Measurements from ENCODE around the gene RAI2. TPM values are rescaled to one million over a fixed set of nuclear protein-coding genes. Genes with fewer than 3 reads are reported as not detected.
A peak's percentile ranks its signal among the peaks of the same experiment; 100 is the strongest.

RAI2 gene
- total and polyA plus RNA-seq, 2 donors from 2014 or later: 18.3 to 43.1 TPM

DNA sequence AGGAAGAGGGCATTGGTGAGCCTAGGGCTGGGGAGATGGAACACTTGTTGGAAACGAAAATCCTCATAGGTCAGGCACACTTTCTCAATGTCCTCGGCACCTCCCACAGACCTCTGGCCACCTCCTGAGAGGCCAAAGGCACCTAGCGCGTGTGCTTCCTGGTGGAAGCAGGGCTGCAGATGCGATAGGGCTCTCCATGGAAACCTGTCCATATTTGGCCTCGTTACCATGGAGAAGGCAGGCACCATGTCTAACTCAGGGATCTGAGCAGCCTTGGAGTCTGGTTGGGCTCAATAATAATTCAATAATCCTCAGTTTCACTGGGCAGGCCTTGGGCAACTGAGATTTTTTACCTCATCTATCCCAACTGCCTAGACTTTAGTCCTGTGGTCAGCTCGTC, 58.3 kb downstream of the RAI2 start:
- peaks cover 2% of the 10 kb centered on the region for H3K27me3 ChIP-seq (ENCODE audit: control insufficient read depth, insufficient read depth, low read length)
- no peak overlapping the region for H3K9ac ChIP-seq (ENCODE audit: low read length in 3 of 3)
- H3K4me3 ChIP-seq (ENCODE audit: low read length in 3 of 3): no peak overlapping the region
- H3K36me3 ChIP-seq (ENCODE audit: control insufficient read depth in 2 of 3, insufficient read depth in 3 of 3, low read length in 3 of 3): no peaks in the 10 kb centered on the region
- TF ChIP-seq CTCF (IDR thresholded peaks at IDR 0.05; ENCODE audit: borderline replicate concordance, extremely low read depth, insufficient read depth): no peak
- intact Hi-C loops (cut with DNase I): no loop called here
- no peak overlapping the region for H3K27ac ChIP-seq (ENCODE audit: low read depth in 2 of 2, low read length in 2 of 2)
- H3K9me3 ChIP-seq (ENCODE audit: control insufficient read depth in 2 of 3, insufficient read depth in 1 of 3, low read length in 3 of 3): no peaks in the 10 kb centered on the region
- H3K4me1 ChIP-seq (ENCODE audit: control insufficient read depth in 2 of 3, insufficient read depth in 2 of 3, low read depth in 1 of 3, low read length in 3 of 3): no peaks in the 10 kb centered on the region
- DNase-seq: peak in 3 of 5 donors; percentile 28 to 36 (median 29)
- FAIRE-seq: no peak

- Histone ChIP-seq H3K4me1 (ENCODE audit: control insufficient read depth in 2 of 3, insufficient read depth in 2 of 3, low read depth in 1 of 3, low read length in 3 of 3) (no peaks in the 10 kb centered on the region), H3K9me3 (ENCODE audit: control insufficient read depth in 2 of 3, insufficient read depth in 1 of 3, low read length in 3 of 3) (no peaks in the 10 kb centered on the region), H3K27me3 (ENCODE audit: control insufficient read depth, insufficient read depth, low read length) (peaks cover 2% of the 10 kb centered on the region), H3K36me3 (ENCODE audit: control insufficient read depth in 2 of 3, insufficient read depth in 3 of 3, low read length in 3 of 3) (no peaks in the 10 kb centered on the region), H3K9ac (ENCODE audit: low read length in 3 of 3) (no peak overlapping the region), H3K27ac (ENCODE audit: low read depth in 2 of 2, low read length in 2 of 2) (no peak overlapping the region), H3K4me3 (ENCODE audit: low read length in 3 of 3) (no peak overlapping the region)
- FAIRE-seq (no peak), DNase-seq (no peak)
- intact Hi-C loops (cut with DNase I): no loop called here
- TF ChIP-seq CTCF (IDR thresholded peaks at IDR 0.05; ENCODE audit: borderline replicate concordance, extremely low read depth, insufficient read depth): no peak
These were observed 59.7 kb downstream of the RAI2 start for GRCh38 chrX:17801431-17801830.

GRCh38 chrX:17798921-17799320, 62.2 kb downstream of the RAI2 start:
- Histone ChIP-seq H3K4me3 (ENCODE audit: low read length in 3 of 3) (no peak overlapping the region), H3K9ac (ENCODE audit: low read length in 3 of 3) (no peak overlapping the region), H3K27ac (ENCODE audit: low read depth in 2 of 2, low read length in 2 of 2) (no peak overlapping the region), H3K27me3 (ENCODE audit: control insufficient read depth, insufficient read depth, low read length) (no peaks in the 10 kb centered on the region), H3K4me1 (ENCODE audit: control insufficient read depth in 2 of 3, insufficient read depth in 2 of 3, low read depth in 1 of 3, low read length in 3 of 3) (no peaks in the 10 kb centered on the region), H3K36me3 (ENCODE audit: control insufficient read depth in 2 of 3, insufficient read depth in 3 of 3, low read length in 3 of 3) (no peaks in the 10 kb centered on the region), H3K9me3 (ENCODE audit: control insufficient read depth in 2 of 3, insufficient read depth in 1 of 3, low read length in 3 of 3) (no peaks in the 10 kb centered on the region)
- intact Hi-C loops (cut with DNase I): no loop called here
- TF ChIP-seq CTCF (IDR thresholded peaks at IDR 0.05; ENCODE audit: borderline replicate concordance, extremely low read depth, insufficient read depth): no peak
- DNase-seq (no peak), FAIRE-seq (no peak)

GRCh38 chrX:17792826-17793225, 68.3 kb downstream of the RAI2 start:
- no peak for TF ChIP-seq CTCF (IDR thresholded peaks at IDR 0.05; ENCODE audit: borderline replicate concordance, extremely low read depth, insufficient read depth)
- no peaks in the 10 kb centered on the region for H3K9me3 ChIP-seq (ENCODE audit: control insufficient read depth in 2 of 3, insufficient read depth in 1 of 3, low read length in 3 of 3)
- no peak overlapping the region for H3K27ac ChIP-seq (ENCODE audit: low read depth in 2 of 2, low read length in 2 of 2)
- DNase-seq (no peak), FAIRE-seq (no peak)
- H3K4me1 ChIP-seq (ENCODE audit: control insufficient read depth in 2 of 3, insufficient read depth in 2 of 3, low read depth in 1 of 3, low read length in 3 of 3): no peaks in the 10 kb centered on the region
- peaks cover 2% of the 10 kb centered on the region for H3K27me3 ChIP-seq (ENCODE audit: control insufficient read depth, insufficient read depth, low read length)
- no peak overlapping the region for H3K9ac ChIP-seq (ENCODE audit: low read length in 3 of 3)
- H3K36me3 ChIP-seq (ENCODE audit: control insufficient read depth in 2 of 3, insufficient read depth in 3 of 3, low read length in 3 of 3): no peaks in the 10 kb centered on the region
- intact Hi-C loops (cut with DNase I): no loop called here
- no peak overlapping the region for H3K4me3 ChIP-seq (ENCODE audit: low read length in 3 of 3)
